Measurements from ENCODE around the gene C9orf72. TPM values are rescaled to one million over a fixed set of nuclear protein-coding genes. Genes with fewer than 3 reads are reported as not detected.

The C9orf72 gene
- total and polyA plus RNA-seq, 9 of the 15 experiments (the other 6 are each of a cell fraction or from before 2014, with no cell fraction given) = 2.3 to 7.3 (median 4.1) TPM

GRCh38 chr9:27535701-27536118, 37.6 kb downstream of the C9orf72 start:
- TF ChIP-seq RAD21 (CRISPR knock-in tag; conservative IDR thresholded peaks at IDR 0.05 in 1 of 2, IDR thresholded peaks at IDR 0.05 in 1 of 2) (peak in 1 of 2 experiments; percentile 45; a peak in 2 of 4 replicates), E2F3 (CRISPR knock-in tag; IDR thresholded peaks at IDR 0.05) (no peak), NKRF (IDR thresholded peaks at IDR 0.05; ENCODE audit: borderline replicate concordance) (no peak), POLR2G (IDR thresholded peaks at IDR 0.05; ENCODE audit: low read depth, low read length) (no peak), RCOR1 (IDR thresholded peaks at IDR 0.05; ENCODE audit: borderline replicate concordance in 1 of 2, low read depth in 2 of 2, low read length in 2 of 2) (0 out of 4 replicates have a peak, but pooled peaks of 1 of the 2 experiments have one; percentile 14), REST (IDR thresholded peaks at IDR 0.05; ENCODE audit: borderline replicate concordance) (0 out of 2 replicates have a peak, but pooled peaks have one; percentile 10), REST (CRISPR knock-in tag; IDR thresholded peaks at IDR 0.05; ENCODE audit: low read depth) (no peak), CTCF (IDR thresholded peaks at IDR 0.05 in 2 of 3, conservative IDR thresholded peaks at IDR 0.05 in 1 of 3; ENCODE audit: insufficient read depth in 2 of 3, low read depth in 1 of 3, low read length in 3 of 3) (peak; percentile 32 to 48 (median 44); a peak in 4 of 6 replicates)
- Histone ChIP-seq H3K9ac (ENCODE audit: insufficient read depth in 1 of 2, low read depth in 2 of 2, low read length in 2 of 2) (no peak overlapping the region), H2AFZ (ENCODE audit: low read depth, low read length) (peak overlapping the region; percentile 40; the same call in 1 of the 2 replicates), H3K9me3 (replicated peaks; ENCODE audit: control insufficient read depth, insufficient read depth, low read depth, low read length) (no peaks in the 10 kb centered on the region), H3K4me3 (no peak overlapping the region), H3K79me2 (ENCODE audit: control insufficient read depth, insufficient read depth, low read length) (no peaks in the 10 kb centered on the region), H4K20me1 (replicated peaks; ENCODE audit: control insufficient read depth, insufficient read depth, low read length) (no peaks in the 10 kb centered on the region), H3K9me1 (ENCODE audit: control insufficient read depth, insufficient read depth, low read length) (no peaks in the 10 kb centered on the region), H3K27me3 (ENCODE audit: control insufficient read depth in 2 of 2, insufficient read depth in 2 of 2, low read length in 2 of 2) (no peaks in the 10 kb centered on the region), H3K27ac (ENCODE audit: extremely low read depth, low read depth, low read length) (no peak overlapping the region), H3K36me3 (ENCODE audit: control insufficient read depth, insufficient read depth, low read length) (no peaks in the 10 kb centered on the region), H3K4me2 (ENCODE audit: insufficient read depth, low read length) (no peak overlapping the region), H3K4me1 (replicated peaks in 1 of 2; ENCODE audit: control insufficient read depth in 2 of 2, insufficient read depth in 2 of 2, low read length in 2 of 2) (peaks cover 0 to 6% of the 10 kb centered on the region in 2 experiments; a peak in 3 of 5 replicates)
- in situ Hi-C loops (cut with MboI) (no loop called here), intact Hi-C loops (cut with micrococcal nuclease) (loop anchor here (2.0 to 10.0 kb wide), 2 partner anchors 101 to 203 kb away; no protein-coding TSS in a partner anchor)
- POLR2A ChIA-PET = no interaction called here
- FAIRE-seq (no peak), ATAC-seq (peak; percentile 91), DNase-seq (ENCODE audit: extremely low read depth in 1 of 4, low spot score in 3 of 4) (peak in 3 of 4 experiments; percentile 8 to 51 (median 13))
- no TSS peak for BruUV-seq (replicated peaks)
- WGBS (ENCODE audit: insufficient coverage, low coverage, missing lambda C conversion rate) = 40% methylated on average over 1 of the region's 3 CpGs
- CTCF ChIA-PET (ENCODE audit: low intra/inter-chr PET ratio) = no interaction called here

All from K562 (cell line).